Activated naive CD8-positive, alpha-beta T cell treated with anti-CD3 and anti-CD28 coated beads, Interleukin-2, amount 10 ng/mL, durations not matched to agents 7 days and 5 days (primary cell): Measurements from ENCODE around the gene CCDC14. TPM values are rescaled to one million over a fixed set of nuclear protein-coding genes. Genes with fewer than 3 reads are reported as not detected.
"Not testable (repeated sequence)": the region's sequence is repeated elsewhere in the genome, so short reads cannot be mapped to it uniquely, and the experiment has no call there.

Experiments used
- ATAC-seq: fragments of 150-1000 bp; cut with Tn5 transposase; one replicate; pipeline ENCODE4 v1.10.0; 2021; ENCODE audit warnings: low read depth, moderate library complexity
- POLR2A ChIA-PET: fragments of 350-600 bp; sonication (Branson Sonifier 250); formaldehyde crosslinking; loops from one replicate; lab custom pipeline; 2021; ENCODE audit warnings: antibody characterized with exemption; lab: Charles Lee
- DNase-seq: peaks from one replicate; pipeline ENCODE4 v3.0.0; 2021
- H3K27ac Mint-ChIP-seq: one replicate; pipeline ENCODE4 v1.8.0; 2022; ENCODE audit warnings: mild to moderate bottlenecking, mixed read lengths
- H3K27me3 Mint-ChIP-seq: one replicate; pipeline ENCODE4 v1.8.0; 2022; ENCODE audit warnings: mild to moderate bottlenecking, moderate library complexity, mixed read lengths
- H3K36me3 Mint-ChIP-seq: one replicate; pipeline ENCODE4 v1.8.0; 2021; ENCODE audit warnings: mild to moderate bottlenecking, mixed read lengths
- H3K4me1 Mint-ChIP-seq: one replicate; pipeline ENCODE4 v1.8.0; 2021; ENCODE audit warnings: mixed read lengths
- H3K4me3 Mint-ChIP-seq: one replicate; pipeline ENCODE4 v1.8.0; 2022; ENCODE audit warnings: mild to moderate bottlenecking, moderate library complexity, mixed read lengths
- H3K9me3 Mint-ChIP-seq: one replicate; pipeline ENCODE4 v1.8.0; 2021; ENCODE audit warnings: mixed read lengths
- total RNA-seq, 2 experiments: library from RNA; stranded (reverse); gene quantifications; one replicate each; pipeline ENCODE4 v1.2.3, GENCODE V29; 2021

Gene CCDC14
- total RNA-seq, 2 experiments from 2014 or later, result 48.9 to 63.0 TPM

DNA sequence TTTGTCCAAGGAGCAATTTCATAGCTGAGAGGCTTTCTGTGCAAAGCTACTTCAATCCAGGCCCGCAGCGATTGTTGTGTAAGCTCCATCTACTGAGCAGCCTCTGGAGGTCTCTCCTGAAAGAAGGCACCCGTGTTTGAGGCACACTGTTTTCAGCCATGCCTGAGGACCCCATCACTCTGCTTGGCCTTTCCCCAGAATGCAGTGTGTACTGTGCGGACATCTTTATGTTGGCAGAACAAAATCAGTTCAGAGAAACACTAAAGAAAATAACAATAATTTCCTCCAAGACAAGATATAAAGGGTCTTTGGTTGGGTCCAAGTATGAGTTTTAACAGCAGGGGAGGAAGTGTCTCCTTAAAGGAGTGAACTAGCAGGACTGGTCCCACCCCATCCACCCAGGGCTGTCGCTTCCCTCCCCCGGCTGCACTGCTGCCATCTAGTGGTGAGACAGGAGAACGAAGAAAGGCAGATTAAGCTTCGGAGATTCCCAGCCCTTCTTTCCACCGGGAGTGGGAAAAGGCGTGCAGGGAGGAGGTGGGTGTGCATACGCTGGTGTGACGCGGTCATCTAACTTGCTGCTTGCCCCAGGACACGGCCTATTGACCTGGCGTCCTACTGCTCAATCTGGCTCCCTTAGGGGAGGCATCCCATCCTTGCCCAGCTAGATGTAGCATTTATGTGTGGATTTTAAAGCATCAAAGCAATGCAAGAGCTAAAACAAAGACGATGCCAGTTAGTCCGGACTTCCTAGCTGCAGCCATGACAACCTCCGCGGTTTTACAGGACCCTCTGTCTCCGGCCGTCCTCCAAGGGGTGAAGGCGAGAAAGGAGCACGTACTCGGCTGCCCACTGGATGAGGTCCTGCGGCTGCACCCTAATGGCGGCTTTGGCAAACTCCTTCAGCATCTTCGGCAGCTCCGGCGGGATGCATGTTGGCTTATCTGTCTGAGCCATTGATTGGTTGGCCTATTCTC, 18.8 kb upstream of the CCDC14 start:
- H3K27me3 Mint-ChIP-seq, result peaks cover 36% of the 10 kb centered on the region
- POLR2A ChIA-PET, H3K36me3 Mint-ChIP-seq, H3K4me1 Mint-ChIP-seq, H3K27ac Mint-ChIP-seq, H3K9me3 Mint-ChIP-seq, H3K4me3 Mint-ChIP-seq: not testable (repeated sequence)
- DNase-seq (peak; percentile 33), ATAC-seq (peak; percentile 80)

DNA sequence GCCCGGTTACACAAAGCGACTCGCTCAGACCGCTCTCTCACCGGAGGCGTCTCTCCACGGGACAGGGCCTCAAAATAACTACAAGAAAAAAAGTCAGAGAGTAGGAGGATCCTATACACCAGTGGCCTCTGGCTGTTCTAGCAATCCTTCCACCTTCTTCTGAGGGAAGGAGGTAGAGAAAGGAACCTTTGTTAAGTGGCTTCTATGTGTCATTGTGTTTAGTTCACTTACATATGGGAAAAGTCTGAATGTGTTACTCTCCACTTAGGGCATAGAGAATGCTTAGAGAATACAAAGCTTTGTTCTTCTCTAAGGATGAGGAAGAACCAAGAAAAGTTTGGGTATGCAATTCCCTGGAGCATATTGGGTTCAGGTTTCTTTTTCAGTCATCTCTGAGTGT, 15.9 kb upstream of the CCDC14 start:
- H3K27ac Mint-ChIP-seq, POLR2A ChIA-PET, H3K9me3 Mint-ChIP-seq, H3K4me3 Mint-ChIP-seq, DNase-seq, H3K4me1 Mint-ChIP-seq, H3K36me3 Mint-ChIP-seq, ATAC-seq: not testable (repeated sequence)
- peaks cover 25% of the 10 kb centered on the region for H3K27me3 Mint-ChIP-seq

DNA sequence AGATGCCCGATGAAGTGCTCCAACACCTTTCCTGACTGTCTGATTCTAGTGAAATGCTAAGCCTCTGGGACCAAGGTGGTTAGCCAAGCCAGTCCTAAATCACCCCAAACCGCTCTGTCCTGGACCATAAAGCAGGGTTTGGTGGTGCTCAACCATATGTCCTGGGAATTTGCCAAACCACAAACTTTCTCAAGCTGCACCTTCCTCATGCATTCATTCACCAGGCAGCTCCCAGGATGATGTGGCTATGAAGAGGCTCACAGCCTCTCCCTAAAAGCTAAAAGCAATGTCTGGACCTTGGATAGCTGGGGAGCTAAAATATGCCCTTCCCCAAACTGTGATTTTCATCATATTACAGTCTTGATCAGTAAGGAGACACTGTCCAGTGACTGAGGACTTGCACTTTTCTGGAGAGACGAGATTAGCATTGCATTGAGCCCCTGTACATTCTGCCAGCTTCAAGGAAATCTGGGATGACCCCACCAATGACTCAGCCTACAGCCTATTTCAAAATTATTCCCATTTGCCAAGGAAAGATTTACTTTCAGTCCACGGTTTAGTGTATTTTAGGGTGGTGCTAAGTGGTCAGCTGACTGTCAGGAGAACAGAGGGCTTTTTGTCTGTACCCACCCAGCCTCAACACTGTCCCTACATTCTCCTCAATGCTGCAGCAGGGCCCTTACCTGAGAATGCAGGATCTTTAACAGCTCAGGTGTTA, 15.3 kb upstream of the CCDC14 start:
- H3K27ac Mint-ChIP-seq, H3K36me3 Mint-ChIP-seq, H3K4me3 Mint-ChIP-seq, DNase-seq, ATAC-seq, POLR2A ChIA-PET, H3K4me1 Mint-ChIP-seq, H3K9me3 Mint-ChIP-seq: not testable (repeated sequence)
- peaks cover 26% of the 10 kb centered on the region for H3K27me3 Mint-ChIP-seq

DNA sequence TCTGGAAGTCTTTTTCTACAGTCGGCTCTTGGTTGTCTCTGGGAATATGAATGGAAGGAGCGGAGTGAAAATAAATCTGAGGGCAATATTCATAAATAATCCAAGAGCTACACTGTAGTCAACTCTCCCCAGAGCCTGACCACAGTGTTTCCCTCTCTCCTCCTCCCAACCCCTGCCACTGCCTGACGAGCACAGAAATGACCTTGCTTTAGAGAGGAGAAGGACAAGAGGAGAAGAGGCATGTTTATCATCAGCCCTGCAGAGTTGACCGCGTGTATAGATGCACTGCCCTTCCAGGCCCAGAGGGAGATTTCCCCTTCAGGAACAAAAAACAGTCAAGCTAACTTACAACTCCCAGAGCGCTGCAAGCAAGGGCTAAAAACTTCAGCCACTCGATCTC, 14.0 kb upstream of the CCDC14 start:
- H3K27me3 Mint-ChIP-seq, result peaks cover 20% of the 10 kb centered on the region
- H3K27ac Mint-ChIP-seq, H3K9me3 Mint-ChIP-seq, DNase-seq, POLR2A ChIA-PET, H3K36me3 Mint-ChIP-seq, H3K4me3 Mint-ChIP-seq, H3K4me1 Mint-ChIP-seq, ATAC-seq: not testable (repeated sequence)

DNA sequence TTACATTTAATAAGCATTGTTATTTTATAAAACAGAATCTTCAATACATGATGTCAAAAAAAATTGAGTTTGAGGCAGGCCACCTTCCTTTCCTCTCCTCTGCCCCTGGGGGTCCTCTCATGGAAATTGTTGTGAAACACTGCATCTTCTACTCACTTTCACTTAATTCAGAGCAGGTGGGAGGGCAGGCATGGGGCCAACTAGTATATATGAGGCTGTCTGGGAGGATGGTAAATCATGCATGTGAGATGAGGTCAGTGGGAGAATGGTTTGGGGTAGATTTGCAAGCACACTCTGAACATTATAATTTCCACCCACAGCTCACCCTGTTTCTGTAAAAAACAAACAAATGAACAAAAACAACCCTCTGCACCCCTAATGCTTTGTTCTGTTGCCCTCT, 10.4 kb upstream of the CCDC14 start:
- Mint-ChIP-seq H3K4me1 (no peaks in the 10 kb centered on the region), H3K9me3 (no peaks in the 10 kb centered on the region), H3K4me3 (no peak overlapping the region), H3K27me3 (peaks cover 29% of the 10 kb centered on the region), H3K27ac (no peak overlapping the region), H3K36me3 (no peaks in the 10 kb centered on the region)
- DNase-seq (no peak), ATAC-seq (no peak)
- POLR2A ChIA-PET, result no interaction called here

DNA sequence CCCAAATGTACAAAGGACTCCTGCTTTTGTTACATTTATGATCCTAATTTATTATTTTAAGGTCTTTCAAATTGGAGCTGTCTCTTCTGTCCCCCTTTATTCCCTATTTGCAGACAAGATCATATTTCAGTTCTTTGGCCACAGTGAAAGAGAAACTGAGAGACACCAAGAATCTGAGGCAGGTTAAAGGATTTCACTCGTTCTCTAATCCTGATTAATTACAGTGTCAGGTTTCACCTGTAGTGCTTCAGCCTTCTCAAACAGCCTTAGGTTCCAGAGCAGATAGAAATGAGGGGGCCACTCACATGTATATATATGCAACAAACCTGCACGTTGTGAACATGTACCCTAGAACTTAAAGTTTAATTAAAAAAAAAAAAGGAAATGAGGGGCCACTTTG, 6.2 kb upstream of the CCDC14 start:
- H3K27me3 Mint-ChIP-seq, result peaks cover 47% of the 10 kb centered on the region
- H3K9me3 Mint-ChIP-seq, POLR2A ChIA-PET, ATAC-seq, H3K36me3 Mint-ChIP-seq, DNase-seq, H3K4me3 Mint-ChIP-seq, H3K4me1 Mint-ChIP-seq, H3K27ac Mint-ChIP-seq: not testable (repeated sequence)

DNA sequence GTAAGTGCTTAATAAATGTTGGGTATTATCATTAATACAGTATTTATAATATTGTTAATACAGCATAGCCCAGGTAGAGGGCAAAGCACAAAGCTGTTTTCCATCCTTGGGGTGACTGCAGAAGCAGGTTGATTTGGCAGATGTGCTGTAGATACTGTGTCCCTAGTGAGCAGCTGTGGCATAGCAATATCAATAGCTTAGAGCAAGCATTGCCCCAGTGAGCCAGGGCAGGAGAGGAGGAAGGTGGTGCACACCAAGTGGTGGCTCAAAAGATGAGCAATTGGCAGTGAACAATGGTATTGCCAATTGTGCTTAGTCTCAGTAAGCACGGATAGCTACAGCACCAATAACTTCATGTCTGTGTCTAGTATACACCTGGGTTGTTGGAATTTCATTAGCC, 5.8 kb upstream of the CCDC14 start:
- peaks cover 48% of the 10 kb centered on the region for H3K27me3 Mint-ChIP-seq
- H3K27ac Mint-ChIP-seq, H3K4me1 Mint-ChIP-seq, H3K36me3 Mint-ChIP-seq, H3K4me3 Mint-ChIP-seq, POLR2A ChIA-PET, DNase-seq, H3K9me3 Mint-ChIP-seq, ATAC-seq: not testable (repeated sequence)

DNA sequence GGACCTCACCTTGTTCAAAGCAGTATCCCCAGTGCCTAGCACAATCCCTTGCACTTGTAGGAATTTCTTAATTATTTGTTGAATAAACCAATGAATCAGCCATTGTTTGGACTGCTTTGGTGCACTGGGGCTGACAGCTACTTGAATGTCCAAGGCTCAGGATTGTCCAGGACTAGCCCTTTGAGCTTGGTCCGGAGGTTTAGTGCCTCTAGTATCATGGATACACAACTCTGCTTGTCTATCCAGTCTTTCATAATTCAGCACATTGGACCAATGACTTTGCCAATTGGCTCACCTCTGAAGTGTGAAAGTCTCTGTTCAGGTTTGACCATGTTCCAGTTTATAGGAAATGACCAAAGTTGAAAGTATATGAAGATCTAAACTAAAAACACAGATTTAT, 3.8 kb upstream of the CCDC14 start:
- H3K4me3 Mint-ChIP-seq, DNase-seq, ATAC-seq, H3K4me1 Mint-ChIP-seq, H3K36me3 Mint-ChIP-seq, H3K9me3 Mint-ChIP-seq, POLR2A ChIA-PET, H3K27ac Mint-ChIP-seq: not testable (repeated sequence)
- peaks cover 40% of the 10 kb centered on the region for H3K27me3 Mint-ChIP-seq

DNA sequence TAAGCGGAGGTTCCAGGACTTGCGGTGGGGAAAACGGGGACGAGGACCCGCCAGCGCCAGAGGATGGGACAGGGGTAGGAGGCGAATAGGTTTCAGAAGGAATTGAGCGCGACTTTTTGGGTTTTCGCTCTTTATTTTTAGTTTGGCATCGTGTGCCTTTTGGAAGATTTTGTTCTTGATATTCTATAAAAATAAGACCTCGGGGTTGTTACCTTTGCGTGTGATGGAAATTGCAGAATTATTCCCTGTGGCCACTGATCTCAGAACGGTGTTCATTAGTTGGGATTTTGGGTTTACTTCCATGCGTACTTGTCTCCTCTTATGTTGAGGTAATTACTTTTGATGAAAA, 453 bp upstream of the CCDC14 start:
- H3K27me3 Mint-ChIP-seq, result peaks cover 23% of the 10 kb centered on the region
- H3K27ac Mint-ChIP-seq, result peak overlapping the region; percentile 93
- ATAC-seq (no peak), DNase-seq (no peak)
- H3K36me3 Mint-ChIP-seq, result peaks cover 2% of the 10 kb centered on the region
- no peaks in the 10 kb centered on the region for H3K9me3 Mint-ChIP-seq
- H3K4me3 Mint-ChIP-seq, result peak overlapping the region; percentile 95
- peaks cover 18% of the 10 kb centered on the region for H3K4me1 Mint-ChIP-seq
- POLR2A ChIA-PET, result interaction anchor here (0.9 kb wide), 1 partner anchor 77 kb away, joined by 3 read pairs; the partner anchor contains the start of gene MYLK

DNA sequence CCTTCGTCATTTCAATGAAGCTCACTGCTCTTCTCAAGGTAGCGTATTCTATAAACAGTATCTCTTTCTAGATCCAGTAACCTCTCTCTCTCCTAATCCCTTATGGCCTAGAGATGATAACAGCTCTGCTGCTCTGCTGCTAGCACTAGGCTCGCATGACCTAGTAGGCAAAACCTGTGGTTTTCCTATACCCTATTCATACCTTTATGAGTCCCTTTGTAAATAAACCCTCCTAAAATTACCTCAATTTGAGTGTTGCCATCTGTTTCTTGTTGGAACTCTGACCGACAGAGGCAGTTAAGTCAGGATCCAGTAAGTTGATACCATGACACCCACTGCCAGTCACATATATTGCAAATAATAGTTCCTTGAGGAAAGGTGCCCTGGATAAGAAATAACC, 7.3 kb downstream of the CCDC14 start:
- Mint-ChIP-seq H3K4me1 (peaks cover 5% of the 10 kb centered on the region), H3K27ac (no peak overlapping the region), H3K9me3 (no peaks in the 10 kb centered on the region), H3K4me3 (no peak overlapping the region), H3K27me3 (no peaks in the 10 kb centered on the region), H3K36me3 (peaks cover 17% of the 10 kb centered on the region)
- DNase-seq, result no peak
- no peak for ATAC-seq
- POLR2A ChIA-PET, result no interaction called here

DNA sequence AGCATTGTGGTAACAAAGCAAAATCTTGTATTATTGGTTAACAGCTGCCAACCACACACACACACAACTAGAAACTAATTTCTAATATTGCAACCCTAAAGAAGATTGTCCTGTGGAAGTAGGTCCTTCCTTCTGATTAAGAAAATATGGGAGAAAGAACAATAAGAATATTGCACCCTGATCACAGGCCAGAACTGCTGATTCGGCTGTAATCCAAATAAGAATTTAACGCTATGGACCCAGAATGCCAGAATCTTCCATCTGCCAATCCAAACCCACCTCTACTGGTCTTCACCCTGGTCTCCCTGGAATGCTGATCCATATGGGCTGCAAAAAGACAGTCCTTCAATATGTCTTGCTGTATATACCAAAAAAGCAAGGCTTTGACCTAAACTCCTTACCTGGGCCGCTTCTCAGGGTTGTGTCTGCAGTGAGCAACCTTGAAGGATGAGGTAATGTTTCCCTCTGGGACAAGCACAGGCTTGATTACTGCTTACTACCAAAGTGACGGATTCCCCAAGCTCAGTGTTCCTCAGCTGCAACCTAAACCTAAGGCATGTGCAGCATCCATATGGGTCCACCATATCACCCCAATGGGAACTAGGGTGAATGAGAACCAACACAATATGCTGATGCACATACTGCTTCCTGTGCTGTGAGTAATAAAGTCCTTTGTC, 8.0 kb downstream of the CCDC14 start:
- H3K4me3 Mint-ChIP-seq, result no peak overlapping the region
- peaks cover 2% of the 10 kb centered on the region for H3K4me1 Mint-ChIP-seq
- no peak overlapping the region for H3K27ac Mint-ChIP-seq
- ATAC-seq (no peak), DNase-seq (no peak)
- POLR2A ChIA-PET, result no interaction called here
- no peaks in the 10 kb centered on the region for H3K27me3 Mint-ChIP-seq
- peaks cover 17% of the 10 kb centered on the region for H3K36me3 Mint-ChIP-seq
- no peaks in the 10 kb centered on the region for H3K9me3 Mint-ChIP-seq

DNA sequence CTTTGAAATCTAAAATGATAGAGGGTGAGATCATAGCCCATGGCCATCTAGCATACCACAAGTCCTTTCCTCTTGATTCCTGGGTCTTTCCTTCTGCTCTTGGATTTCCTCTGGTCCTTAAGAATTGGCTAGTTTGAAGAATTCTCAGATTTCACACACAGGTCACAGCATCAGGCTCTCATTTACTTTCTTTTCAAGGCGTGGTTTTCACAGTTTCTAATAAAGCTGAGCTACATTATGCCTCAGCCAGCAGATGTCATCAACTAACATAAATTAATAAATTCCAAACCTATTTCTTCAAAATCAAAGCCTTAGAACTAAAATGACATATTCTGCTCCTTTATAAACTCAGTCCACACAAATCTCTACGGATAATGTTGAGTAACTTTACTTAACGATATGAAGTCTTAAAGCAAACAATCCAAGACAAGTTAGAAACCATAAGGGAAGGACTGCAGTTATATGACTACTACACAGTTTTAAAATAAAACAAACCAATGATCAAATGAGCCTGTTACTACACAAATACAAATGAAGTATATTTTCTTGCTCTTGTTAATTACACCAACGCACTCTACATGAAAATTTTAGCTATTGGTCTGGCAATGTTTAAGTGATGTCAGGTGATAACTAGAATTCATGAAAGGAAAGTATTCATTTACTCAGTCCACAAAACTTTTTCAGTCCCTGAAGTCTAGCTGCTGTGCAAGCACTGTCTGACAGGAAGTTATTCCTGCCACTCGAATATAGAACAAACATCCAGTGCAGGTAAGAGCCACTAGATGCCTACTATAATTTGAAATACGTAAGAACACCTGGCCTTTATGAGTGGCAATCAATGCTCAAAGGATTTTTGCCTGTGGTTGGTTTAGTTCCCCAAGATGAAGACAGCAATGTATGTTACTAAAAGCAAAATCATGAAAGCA, 9.2 kb downstream of the CCDC14 start:
- Mint-ChIP-seq H3K36me3 (peaks cover 18% of the 10 kb centered on the region), H3K4me3 (no peak overlapping the region), H3K9me3 (no peaks in the 10 kb centered on the region), H3K4me1 (peaks cover 2% of the 10 kb centered on the region), H3K27me3 (no peaks in the 10 kb centered on the region), H3K27ac (no peak overlapping the region)
- POLR2A ChIA-PET, result no interaction called here
- DNase-seq, result no peak
- ATAC-seq, result no peak

DNA sequence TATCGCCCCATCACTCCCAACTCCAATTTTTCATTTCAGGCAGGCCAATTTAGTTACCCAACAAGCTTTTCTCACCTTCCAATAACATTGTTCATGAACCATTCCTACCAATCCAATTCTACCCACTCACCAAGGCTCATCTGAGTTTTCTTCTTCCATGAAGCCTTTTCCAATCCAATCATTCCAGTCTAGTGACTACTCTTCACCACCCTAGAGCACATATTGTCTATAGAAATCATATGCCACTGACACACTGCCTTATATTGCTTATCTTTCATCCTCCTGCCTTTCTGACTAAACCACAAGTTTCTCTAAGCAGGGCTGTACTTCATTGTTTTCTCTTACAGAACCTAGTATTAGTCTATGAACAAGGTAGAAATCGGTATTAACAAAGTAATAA, 11.4 kb downstream of the CCDC14 start:
- Mint-ChIP-seq H3K9me3 (no peaks in the 10 kb centered on the region), H3K27ac (no peak overlapping the region), H3K4me3 (no peak overlapping the region), H3K36me3 (peaks cover 13% of the 10 kb centered on the region), H3K4me1 (no peaks in the 10 kb centered on the region), H3K27me3 (no peaks in the 10 kb centered on the region)
- POLR2A ChIA-PET, result no interaction called here
- no peak for DNase-seq
- ATAC-seq, result no peak
